GM04503 (cell line): ENCODE results near the gene C10orf71.

Experiments
- DNase-seq: peaks from one replicate; pipeline ENCODE4 v3.0.0-alpha.2; 2012; ENCODE audit warnings: low read depth

Gene C10orf71

DNA sequence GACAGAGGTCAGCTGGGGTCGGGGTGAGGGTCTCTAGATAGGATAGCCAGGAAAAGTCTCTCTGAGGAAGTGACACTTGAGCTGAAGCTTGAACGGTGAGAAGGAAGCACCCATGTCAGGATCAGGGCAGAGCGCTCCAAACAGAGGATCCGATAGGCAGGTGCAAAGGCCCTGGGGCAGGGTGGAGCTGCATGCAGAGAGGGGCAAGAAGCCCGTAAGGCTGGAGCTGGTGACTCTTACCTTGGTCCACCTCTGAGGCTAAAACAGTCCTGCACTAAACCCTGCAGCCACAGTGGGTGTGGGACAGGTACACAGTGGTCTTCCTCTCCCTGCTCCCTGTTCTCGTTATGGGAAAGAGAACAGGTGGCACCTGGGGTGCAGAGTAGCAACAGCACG lies 5.8 kb upstream of the C10orf71 start:
- no peak for DNase-seq

DNA sequence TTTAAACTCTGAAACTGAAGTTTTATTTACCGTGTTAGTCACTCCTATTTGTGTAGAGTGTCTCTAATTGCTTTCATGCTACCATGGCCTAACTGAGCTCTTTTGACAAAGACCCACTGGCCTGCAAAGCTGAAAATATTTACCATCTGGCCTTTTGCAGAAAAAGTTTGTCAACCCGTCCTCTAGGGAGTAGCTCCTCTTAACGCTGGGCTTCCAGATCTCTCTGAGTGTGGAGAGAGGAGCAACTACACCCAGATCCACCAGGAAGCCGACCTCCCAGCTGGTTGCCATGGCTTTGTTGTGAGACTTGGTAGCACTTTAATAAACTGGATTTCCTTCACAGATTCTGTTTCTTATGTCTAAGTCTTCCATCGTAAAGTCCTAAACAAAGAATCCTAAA lies 4.2 kb upstream of the C10orf71 start:
- DNase-seq = no peak

DNA sequence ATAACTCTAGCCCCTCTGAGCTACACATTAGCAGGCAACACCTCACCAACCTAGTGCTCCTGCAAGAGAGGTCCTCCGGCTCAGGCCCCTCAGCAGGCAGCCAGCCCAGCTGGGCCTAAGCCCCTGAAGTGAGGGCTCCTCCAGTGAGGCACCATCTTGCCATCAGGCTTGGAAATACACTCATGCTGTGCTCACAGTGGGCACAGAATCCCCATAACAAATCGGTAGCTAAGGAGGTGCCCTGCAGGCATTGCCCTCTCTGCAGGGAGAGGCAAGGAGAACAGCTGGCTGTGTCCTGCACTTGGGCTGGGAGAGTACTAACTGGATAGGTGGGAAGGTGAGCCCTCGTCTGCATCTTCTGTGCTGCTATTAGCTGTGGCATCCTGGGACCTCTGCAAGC lies 3.7 kb upstream of the C10orf71 start:
- DNase-seq = no peak

DNA sequence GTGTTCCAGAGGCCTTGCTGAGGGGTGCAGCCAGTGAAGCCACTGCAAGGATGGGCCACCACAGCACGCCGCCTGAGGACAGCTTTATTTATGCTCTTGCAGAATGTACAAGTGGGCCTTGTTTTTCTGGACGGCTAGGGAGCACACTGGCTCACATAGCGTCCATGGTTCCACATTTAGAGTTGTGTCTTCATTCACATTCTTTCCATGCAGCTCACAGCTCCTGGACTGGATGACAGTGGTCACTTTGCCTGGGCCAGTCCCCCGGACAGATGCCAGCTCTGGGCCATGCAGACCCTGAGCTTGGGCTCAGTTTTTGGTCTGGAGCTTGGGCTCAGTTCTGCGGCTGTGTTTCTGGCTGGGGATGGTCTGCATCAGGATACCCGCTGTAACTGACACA lies 2.6 kb upstream of the C10orf71 start:
- DNase-seq = no peak

DNA sequence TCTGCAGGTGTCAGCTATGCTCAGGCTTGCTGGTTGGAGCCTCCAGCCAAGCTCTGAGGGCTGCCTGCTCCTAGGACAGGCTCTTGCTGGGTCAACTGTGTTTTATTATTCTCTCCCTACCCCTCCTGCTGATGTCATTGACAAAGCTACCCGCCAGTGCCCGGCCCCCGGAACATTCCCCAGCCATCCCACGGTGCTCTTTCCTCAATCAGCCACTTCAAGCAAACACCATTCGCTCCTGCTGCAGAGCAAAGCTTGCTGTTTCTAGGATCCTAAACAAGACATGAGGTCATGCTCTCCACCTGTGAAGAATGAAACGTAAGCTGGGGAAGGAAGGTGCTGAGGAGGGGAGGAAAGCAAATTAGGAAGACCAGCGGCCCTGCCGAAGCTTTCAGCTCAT lies 2.1 kb upstream of the C10orf71 start:
- no peak for DNase-seq

DNA sequence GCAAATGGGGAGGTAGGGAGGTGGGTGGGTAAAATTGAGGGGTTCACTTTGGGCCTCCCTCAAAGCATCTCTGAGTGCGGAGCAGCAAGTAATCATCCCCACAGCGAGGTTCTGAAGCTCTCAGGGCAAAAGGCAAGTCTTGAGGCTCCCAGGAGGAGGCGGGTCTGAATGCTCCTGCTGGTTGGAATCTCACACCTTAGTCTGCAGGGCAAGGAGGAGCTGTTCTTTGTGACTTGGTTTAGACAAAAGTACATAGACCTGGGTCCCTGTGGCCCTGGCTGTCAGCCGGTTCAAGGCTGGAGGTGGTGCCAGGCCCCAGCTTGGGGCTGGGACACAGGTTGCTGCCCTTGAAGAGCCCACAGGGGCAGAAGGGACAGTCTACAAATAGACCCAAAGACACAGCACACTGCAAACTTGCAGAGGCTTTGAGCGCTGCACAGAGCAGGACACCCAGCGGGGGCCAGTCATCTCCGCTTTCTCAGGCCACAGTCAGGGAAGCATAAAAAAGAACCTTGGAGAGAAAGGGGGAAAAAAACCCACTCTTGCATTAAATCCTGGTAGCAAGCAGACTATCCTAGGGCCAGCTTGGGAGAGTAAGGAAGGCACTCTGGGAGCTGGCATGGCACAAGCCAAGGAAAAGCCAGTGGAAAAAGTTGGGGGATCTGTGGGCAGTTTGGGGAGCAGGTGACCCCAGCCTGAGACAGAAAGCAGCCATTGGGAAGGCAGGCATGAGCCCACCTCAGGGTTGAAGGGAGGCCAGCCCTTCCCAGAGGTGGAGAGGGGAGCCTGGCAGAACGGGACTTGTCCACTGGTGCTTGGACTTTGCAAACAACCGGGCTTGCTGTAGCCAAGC lies 926 bp upstream of the C10orf71 start:
- DNase-seq = no peak

DNA sequence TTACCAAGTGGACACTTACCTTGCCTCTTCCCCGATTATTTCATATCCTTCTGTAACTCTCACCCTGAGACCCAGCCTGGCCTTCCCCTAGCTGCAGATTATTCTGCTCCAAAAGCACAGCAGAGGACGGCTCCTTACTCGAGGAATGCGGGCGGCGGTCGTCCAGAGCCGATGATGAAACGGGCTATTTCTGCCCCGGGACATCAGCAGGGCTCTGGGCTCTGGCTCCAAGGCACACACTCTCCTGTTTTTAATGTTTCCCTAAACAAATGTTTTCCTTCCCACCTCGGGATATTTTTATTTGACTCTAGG lies 343 bp upstream of the C10orf71 start:
- no peak for DNase-seq

DNA sequence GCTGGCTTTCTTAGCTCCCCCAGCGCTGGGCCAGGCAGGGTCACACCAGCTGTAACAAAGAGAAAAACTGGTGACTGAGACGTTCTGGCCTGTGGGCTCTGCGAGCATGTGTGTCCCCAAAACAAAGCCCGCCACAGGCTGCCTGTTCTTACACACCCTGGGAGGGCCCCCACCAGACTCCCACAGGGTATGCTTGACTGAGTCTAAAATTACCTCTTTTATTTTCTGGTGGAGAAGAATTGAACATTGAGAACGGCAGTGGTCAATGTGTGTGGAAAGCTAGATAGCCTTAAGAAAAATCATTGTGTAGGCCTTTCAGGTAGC lies 808 bp downstream of the C10orf71 start:
- DNase-seq = no peak

DNA sequence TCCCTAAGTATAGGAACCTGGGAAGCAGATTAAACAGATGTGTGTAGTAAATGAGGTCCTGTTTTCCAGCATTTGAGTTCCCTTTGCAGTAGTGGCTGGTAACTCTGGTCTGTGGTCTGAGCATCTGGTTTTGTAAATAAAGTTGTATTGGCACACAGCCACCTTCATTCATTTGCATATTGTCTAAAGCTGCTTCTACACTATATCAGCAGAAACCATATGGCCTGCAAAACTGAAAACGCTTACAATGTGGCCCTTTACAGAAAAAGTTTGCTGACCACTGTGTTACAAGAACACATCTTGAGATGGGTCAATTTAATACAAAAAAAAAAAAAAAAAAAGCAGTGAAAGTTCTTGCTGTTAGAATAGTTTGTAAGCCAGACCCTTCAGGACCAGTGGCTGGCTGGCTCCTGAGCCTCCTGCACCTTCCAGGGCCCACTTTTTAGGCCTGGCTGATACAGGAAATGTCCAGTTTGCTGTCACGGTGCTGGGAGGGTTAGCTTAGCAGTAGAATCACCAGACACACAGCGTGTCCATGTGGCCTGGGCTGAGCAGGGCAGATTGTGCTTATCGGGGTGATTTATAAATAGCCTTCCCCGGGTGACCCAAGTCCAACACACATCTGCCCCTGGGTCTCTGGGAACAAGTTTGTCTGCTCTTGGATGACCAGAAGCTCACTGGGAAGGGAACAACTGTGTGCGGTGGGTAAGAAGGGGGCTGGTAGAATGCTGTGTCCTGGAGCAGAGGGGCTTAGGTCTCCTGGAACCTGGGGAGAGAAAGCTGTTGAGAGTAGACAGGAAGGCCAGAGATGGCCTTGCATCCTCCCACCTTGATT lies 1.4 kb downstream of the C10orf71 start:
- no peak for DNase-seq

DNA sequence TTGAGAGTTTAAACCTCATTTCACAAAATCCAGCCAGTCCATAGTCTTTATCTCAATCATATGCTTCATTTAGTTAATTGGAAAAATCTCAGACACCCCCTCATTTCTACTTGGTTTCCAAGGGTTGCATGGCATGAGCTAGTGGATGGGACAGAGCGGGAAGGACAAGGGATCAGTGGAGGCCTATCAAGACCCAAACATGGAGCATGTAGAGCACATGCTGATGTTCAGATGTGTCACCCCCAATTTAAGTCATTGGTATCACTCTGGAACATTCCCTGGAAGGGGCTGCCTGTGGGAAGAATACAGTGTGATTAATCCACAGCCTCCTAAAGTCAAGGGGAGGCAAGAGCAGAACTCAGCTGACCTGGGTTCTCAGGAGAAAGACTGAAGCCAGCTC lies 2.3 kb downstream of the C10orf71 start:
- no peak for DNase-seq

DNA sequence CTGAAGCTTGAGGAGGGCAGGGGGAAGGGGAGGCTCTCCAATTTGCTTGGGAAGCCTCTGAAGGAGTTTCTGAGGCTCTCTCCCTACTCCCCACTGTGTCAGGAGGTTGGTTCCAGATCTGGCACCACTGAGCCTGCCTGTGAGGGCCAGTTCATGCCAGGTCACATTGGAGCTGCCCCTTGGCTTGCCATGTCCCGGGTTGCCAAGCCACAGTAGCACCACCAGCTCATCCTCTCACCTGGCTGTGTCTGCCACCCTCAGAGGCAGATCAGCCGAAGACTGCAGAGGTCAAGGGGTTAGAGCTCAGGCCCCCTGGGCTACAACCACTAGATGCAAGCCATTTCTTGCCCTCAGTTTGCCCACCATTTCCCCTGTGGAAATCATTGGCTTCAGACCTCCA lies 3.1 kb downstream of the C10orf71 start:
- DNase-seq = no peak

DNA sequence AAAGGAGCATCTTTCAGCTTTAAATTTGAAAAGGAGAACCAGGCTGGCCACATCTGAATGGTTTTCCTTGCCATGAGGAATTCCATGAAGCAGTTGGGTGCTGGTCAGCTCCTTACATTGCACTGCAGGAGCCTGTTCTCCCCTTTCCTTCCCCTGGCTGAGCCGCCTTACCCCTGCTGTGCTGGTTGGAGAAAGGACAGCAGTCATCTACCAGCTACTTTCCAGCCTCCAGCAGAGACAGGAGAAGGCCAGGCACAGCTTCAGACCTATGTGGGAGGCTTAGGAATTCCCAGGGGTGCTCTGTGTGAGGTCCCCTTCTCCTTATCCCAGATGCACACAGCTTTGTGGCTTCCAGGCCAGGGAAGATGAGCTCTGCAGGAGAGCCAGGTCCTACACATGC lies 4.7 kb downstream of the C10orf71 start:
- no peak for DNase-seq

DNA sequence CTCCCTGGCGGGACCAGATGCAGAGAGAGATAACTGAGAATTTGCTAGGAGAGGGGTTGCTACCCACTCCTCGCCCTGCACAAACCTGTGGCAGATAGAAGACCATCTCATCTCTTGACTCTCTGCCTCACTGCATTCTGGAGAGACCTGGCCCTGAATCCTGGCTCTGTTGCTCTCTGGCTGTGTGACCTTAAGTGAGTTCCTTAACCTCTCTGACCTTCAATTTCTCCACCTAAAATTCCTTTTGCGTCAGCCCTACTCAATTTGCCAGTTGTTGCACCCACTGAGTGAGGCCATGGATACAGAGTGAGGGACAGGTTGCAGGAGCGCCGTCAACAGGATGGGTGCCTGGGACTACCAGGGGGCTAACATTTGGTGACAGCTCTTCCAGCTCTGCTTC lies 5.2 kb downstream of the C10orf71 start:
- no peak for DNase-seq

DNA sequence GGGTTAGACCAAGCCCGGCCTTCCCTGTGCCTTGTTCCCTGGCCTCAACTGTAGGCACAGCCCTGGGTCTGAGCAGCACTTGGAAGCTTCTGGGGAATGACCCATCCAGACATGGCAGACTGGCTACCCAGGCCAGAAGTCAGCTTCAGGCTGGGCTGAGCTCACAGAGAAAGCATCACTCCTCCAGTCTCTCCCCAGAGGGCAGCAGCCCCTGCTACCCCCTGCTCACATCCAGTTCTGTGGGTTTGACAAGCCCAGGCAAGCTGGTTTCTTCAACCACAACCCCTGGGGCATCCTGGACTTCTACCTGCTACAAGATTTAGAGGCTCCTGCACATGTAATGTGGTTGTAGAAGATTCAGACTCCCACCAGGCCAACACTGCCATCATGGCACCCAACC lies 9.0 kb downstream of the C10orf71 start:
- DNase-seq = no peak

DNA sequence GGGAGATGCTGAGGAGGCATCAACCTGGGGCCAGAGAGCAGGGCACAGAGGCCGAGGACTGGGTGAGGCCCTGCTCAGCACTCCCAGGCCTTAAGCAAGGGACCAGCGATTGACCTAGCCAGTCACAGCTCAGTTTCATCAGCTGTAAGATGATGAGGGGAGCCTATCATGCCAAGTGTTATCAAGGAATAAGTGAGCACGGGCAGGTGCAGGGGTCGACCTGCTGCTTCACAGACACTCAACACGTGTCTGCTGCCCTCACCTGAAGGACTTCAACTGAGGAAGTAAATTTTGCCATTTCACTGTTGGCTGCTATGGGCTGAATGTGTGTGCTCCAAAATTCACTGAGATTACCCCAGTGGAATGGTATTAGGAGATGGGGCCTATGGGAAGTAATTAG lies 9.9 kb downstream of the C10orf71 start:
- no peak for DNase-seq

DNA sequence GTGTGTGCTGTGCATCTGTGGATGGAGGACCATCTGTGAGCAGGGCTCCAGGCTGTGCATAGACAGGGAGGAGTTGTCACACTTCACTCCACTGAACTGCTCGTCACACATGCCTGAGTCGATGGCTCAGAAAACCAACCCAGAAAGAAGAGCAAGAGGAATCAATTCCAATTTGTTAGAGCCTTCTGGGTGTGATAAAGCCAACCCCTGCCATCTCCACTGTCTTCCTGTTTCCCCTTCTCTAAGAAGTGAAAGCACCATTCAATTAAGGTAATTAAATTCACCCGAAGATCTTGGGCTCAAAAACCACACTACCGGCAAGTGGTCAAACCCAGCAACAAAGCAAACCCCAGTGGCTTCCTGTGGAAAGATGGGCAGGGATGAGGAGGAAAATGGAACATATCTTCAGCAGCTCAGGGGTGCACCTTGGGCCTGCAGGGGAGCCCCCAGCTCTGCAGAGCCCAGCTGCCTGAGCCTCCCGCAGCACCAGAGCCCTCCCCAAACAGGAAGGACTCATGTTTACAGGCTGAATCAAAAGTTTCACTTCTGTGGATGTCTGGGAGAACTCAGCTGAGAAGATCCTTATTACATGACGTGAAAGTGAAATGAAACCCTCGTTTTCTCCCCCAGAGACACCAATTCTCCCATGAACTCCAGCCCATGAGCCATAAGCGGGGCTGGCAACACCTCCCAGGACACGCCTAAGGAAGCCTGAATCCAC lies 10.9 kb downstream of the C10orf71 start:
- no peak for DNase-seq

DNA sequence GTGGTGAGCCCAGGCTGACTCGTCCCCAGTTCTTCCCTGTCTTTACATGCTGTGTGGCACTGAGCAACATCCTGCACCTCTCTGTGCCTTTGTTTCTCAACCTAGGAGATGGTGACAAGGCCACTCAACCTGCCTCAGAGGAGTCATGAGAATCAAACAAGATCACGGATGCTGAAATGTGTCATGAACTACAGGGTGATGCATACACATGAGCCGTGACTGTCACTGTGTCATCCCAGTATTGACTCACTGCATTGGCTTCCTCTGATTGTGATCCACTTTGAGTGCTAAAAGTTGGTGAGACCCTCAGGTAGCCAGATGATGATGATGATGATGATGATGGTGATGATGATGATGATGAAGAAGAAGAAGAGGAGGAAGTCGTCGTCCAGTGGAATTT lies 11.5 kb downstream of the C10orf71 start:
- no peak for DNase-seq

DNA sequence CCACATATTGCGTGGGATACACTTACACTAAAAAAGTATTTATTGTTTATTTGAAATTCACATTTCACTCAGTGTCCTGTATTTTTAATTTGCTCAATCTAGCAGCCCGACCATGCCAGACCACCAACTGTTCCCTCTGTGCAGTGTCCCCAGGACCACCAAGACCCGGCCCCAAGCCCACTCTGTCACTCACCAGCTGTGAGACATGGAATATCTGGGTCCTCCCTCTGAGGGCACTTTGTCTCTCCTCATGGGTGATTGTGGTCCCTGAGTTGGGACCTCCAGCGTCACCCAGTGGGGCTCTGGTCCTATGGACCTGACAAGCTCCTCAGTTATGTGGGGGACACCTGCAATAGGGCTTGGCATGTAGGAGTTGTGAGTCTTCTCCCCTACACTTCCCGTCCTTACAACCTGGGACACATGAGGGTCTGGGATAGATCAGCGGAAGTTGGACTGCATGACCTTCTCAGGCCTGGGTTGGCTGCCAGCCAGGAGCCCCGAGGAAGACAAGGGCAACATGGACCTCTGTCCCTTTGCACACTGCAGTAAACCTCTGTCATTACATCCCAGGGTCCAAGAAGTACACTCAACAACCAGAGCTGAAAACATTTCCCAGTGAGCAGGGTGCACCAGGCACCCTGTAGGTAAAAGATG lies 12.1 kb downstream of the C10orf71 start:
- DNase-seq = no peak

DNA sequence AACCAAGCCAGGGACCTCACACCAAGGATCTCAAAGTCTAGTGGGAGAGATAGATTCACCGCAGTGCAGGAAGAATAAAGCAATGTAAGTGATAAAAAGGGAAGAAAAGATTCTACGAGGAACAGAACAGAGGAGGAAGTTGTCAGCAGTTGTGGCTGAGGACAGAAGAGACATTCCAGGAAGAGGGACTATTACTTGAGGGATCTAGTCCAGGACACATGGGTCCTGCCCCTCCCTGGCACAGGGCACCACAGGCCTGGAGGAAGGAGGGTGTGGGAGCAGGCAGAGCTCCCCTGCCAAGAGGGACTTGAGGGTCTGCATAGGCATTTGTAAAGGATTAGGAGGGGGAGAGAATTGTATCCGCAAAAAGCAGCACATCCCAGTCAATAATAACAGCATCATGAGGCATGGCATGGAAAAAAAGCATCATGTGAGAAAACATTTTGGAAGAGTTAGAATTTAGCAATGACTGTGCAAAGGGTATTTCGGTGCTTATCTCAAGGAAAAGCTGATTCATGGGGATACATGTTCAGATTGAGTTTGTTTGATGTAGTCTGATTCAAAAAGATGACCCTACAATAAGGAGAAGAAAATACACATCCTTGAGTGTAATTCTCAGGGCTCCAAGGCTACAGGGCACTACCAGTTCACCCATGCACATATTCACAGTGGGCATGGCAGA lies 12.7 kb downstream of the C10orf71 start:
- no peak for DNase-seq

DNA sequence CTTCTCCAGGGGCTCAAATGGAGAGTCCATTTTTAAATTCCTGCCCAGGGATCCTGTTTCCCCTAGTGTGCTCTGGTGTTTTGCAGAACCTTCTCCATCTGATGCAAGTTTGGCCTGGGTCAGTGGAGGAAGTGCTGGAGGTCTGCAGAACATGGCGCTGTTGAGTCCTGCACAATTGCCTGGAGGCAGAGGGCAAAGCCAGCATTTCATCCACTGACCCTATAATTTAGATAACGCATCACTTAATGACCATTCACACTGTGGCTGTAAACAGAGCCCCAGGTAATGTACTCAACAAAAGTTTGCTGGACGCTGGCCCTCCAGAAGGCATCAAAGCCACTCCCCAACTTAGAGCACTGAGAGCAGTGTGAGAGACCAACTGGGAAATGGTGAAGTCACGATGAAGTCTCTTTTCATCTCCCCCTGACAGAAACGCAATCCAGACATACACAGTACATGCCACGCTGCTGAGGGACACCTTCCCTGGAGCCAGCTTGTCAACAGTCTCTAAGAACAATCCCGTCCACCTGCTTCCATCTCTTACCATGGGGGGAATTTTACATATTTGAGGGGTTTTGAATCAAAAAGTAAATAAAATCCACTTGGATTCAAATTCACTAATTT lies 13.4 kb downstream of the C10orf71 start:
- DNase-seq = no peak

DNA sequence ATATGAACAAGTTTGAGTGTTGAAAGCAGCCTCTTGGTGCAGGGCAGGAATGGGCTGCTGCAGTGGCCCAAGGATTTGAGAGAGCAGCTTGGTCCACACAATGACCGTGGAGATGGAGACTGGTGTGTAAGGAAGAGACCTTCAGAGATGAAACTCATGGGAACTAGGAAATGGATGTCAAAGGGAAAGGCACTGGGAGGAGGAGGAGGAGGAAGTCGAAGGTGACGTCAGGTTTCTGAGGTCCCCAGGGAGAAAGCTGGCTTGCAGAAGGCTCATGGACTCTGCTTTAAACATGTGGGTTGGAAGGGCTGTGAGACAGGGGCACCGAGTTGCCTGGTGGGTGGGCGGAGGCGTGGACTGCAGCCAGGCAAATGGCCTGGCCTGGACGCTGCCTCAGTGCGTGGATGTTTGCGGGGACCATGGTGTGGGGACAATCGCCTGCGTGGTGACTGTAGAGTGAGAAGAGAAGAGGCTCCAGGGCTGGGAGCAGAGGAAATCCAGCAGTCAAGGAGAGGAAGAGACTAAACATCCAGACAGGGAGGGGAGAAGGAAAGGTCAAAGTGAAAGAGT lies 14.6 kb downstream of the C10orf71 start:
- DNase-seq = no peak
